Osteocyte (in vitro differentiated cells): ENCODE data around the gene ELF3. TPM values are rescaled to one million over a fixed set of nuclear protein-coding genes. Genes with fewer than 3 reads are reported as not detected.
"Not testable (repeated sequence)": the region's sequence is repeated elsewhere in the genome, so short reads cannot be mapped to it uniquely, and the experiment has no call there.

Experiments used
- DNase-seq: peaks from one replicate; pipeline ENCODE4 v3.0.0; 2021; ENCODE audit warnings: mixed read lengths; ENCODE audit not compliant: unreplicated experiment; ENCODE audit errors: extremely low spot score
- H3K27ac Mint-ChIP-seq: one replicate; pipeline ENCODE4 v1.8.0; 2021; ENCODE audit warnings: mild to moderate bottlenecking, mixed read lengths; ENCODE audit not compliant: unreplicated experiment
- H3K27me3 Mint-ChIP-seq: one replicate; pipeline ENCODE4 v1.8.0; 2021; ENCODE audit warnings: mixed read lengths; ENCODE audit not compliant: unreplicated experiment
- H3K36me3 Mint-ChIP-seq: one replicate; pipeline ENCODE4 v1.8.0; 2021; ENCODE audit warnings: mixed read lengths; ENCODE audit not compliant: unreplicated experiment
- H3K4me1 Mint-ChIP-seq: one replicate; pipeline ENCODE4 v1.8.0; 2021; ENCODE audit warnings: mixed read lengths; ENCODE audit not compliant: unreplicated experiment
- H3K4me3 Mint-ChIP-seq: one replicate; pipeline ENCODE4 v1.8.0; 2021; ENCODE audit warnings: mild to moderate bottlenecking, moderate library complexity, mixed read lengths; ENCODE audit not compliant: unreplicated experiment
- H3K9me3 Mint-ChIP-seq: one replicate; pipeline ENCODE4 v1.8.0; 2021; ENCODE audit warnings: mixed read lengths; ENCODE audit not compliant: unreplicated experiment
- total RNA-seq: library from RNA; stranded (reverse); gene quantifications from 2 replicates; pipeline ENCODE4 v1.2.1, GENCODE V29; 2021
- TF ChIP-seq, protein P1 (sequence below): fragments of 200-600 bp; sonication (generic); IDR thresholded peaks from 2 replicates; pipeline ENCODE4 v1.5.0; 2021; ENCODE audit warnings: antibody characterized with exemption, mild to moderate bottlenecking, moderate library complexity

The ELF3 gene
- total RNA-seq, 1 donor from 2014 or later = 0.56 TPM

DNA sequence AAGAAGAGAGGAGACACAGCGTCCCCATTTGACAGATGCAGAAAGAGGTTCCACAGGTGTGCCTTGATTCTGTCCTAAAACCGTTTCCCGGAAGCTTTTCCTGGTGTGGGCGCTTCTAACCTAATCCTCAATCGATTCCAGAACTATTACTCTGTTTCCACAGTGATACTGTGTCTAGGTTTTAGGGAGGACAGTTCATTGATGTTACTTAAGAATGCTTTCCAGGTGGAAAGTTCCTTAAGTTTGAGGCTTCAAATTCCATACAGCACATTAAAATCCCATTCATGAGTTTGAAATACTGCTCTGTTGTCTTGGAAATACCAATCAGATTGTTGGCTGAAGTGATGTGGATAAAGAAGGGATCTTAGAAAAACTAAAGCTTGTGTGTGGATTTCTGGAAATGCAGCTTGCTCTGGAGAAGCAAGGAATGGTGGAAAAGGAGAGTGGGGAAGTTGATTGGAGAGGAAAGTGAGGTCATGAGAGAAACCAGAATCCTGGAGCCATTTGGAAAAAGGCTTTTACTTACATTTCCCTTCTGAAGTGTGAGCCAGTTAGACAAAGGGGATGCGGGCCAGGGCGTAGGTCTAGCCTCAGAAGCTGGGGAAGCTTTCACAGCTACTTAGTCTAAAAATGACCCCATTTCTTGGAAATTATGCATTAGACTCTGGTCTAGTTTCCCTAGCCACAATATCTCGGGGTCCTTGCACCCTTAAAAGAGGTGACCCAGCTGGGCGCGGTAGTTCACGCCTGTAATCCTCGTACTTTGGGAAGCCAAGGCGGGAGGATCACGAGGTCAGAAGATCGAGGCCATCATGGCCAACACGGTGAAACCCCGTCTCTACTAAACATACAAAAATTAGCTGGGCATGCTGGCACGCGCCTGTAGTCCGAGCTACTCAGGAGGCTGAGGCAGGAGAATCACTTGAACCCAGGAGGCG lies 6.7 kb downstream of the ELF3 start:
- Mint-ChIP-seq H3K9me3 (no peaks in the 10 kb centered on the region), H3K27ac (no peak overlapping the region), H3K36me3 (no peaks in the 10 kb centered on the region), H3K4me1 (peaks cover 13% of the 10 kb centered on the region), H3K27me3 (peaks cover 5% of the 10 kb centered on the region), H3K4me3 (no peak overlapping the region)
- DNase-seq = no peak
- TF ChIP-seq, protein P1, sequence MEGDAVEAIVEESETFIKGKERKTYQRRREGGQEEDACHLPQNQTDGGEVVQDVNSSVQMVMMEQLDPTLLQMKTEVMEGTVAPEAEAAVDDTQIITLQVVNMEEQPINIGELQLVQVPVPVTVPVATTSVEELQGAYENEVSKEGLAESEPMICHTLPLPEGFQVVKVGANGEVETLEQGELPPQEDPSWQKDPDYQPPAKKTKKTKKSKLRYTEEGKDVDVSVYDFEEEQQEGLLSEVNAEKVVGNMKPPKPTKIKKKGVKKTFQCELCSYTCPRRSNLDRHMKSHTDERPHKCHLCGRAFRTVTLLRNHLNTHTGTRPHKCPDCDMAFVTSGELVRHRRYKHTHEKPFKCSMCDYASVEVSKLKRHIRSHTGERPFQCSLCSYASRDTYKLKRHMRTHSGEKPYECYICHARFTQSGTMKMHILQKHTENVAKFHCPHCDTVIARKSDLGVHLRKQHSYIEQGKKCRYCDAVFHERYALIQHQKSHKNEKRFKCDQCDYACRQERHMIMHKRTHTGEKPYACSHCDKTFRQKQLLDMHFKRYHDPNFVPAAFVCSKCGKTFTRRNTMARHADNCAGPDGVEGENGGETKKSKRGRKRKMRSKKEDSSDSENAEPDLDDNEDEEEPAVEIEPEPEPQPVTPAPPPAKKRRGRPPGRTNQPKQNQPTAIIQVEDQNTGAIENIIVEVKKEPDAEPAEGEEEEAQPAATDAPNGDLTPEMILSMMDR = no peak

DNA sequence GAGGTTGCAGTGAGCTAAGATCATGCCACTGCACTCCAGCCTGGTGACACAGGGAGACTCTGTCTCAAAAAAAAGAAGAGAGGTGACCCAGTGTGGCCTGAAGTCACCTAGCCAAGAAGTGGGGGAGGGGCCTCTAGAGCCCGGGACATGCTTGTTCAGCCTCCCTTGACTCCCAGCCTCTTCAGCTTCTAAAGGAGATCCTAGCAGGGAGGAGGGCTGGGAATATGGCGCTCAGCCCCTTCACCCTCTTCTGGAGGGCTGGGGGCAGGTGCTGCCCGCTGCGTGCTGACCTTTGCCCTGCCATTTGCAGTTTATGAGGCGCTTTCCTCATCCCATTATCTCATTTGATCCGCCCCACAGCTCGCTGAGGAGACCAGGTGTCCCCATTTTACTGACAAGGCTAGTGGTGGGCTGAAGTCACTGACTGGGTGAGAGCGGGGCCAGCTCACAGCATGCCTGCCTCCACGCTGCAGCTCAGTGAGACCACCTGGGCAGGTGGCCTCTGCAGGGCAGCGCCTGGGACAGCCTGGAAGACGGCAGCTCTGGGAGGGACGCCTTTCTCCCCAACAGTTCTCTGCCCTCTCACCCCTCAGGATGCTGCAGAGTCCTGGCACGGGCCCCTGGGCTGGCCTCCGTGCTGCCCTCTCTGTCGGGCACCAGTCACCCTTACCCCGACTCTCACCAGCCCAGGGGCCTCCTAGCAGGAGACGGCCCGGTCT lies 7.5 kb downstream of the ELF3 start:
- no peak for DNase-seq
- Mint-ChIP-seq H3K4me3 (no peak overlapping the region), H3K27me3 (peaks cover 5% of the 10 kb centered on the region), H3K36me3 (no peaks in the 10 kb centered on the region), H3K27ac (no peak overlapping the region), H3K4me1 (peaks cover 16% of the 10 kb centered on the region), H3K9me3 (no peaks in the 10 kb centered on the region)
- TF ChIP-seq, protein P1 = no peak

DNA sequence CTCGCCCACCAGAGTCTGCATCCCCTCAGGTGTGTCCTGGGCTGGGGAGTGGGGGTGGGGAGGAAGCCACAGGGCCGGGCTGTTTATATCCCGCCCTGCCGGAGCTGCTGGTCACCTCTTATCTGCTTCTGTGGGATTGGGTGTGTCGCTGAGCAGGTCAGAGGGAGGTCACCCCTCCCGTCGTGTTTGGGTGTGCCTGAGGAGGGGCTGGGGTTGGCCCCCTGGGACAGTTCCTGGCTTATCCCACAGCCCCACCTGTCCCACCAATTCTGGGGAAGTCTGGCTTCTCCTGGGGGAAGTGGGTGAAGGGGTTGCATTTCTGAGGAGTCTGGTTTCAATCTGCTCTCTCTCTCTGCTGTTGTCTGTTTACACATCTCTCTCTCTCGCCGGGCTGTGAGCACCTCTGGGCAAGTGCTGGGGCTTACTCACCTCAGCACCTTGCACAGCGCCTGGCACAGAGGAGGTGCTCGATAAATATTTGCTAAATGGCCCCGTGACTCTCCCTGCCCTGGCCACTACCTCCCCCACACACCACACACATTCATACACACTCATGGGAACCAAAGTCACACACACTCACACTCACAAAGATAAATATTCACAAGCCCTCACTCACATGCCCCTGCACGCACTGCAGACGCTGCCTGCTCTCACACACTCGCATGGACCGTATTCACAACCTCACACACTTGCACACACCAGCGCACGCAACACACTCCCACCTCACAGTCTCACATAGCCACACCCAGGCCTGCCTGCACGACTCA lies 8.3 kb downstream of the ELF3 start:
- H3K4me1 Mint-ChIP-seq = peaks cover 21% of the 10 kb centered on the region
- H3K27ac Mint-ChIP-seq = no peak overlapping the region

GRCh38 chr1:202019235-202019558 lies 8.8 kb downstream of the ELF3 start:
- not testable (repeated sequence) for H3K36me3 Mint-ChIP-seq, H3K4me3 Mint-ChIP-seq, H3K9me3 Mint-ChIP-seq, DNase-seq, H3K27me3 Mint-ChIP-seq, H3K27ac Mint-ChIP-seq
- peaks cover 21% of the 10 kb centered on the region for H3K4me1 Mint-ChIP-seq

More for the DNA sequence above, 8.3 kb downstream of the ELF3 start:
- Mint-ChIP-seq H3K9me3 (no peaks in the 10 kb centered on the region), H3K4me3 (no peak overlapping the region), H3K36me3 (no peaks in the 10 kb centered on the region), H3K27me3 (peaks cover 5% of the 10 kb centered on the region)
- DNase-seq = no peak
- TF ChIP-seq, protein P1 = no peak

- DNase-seq = no peak
- no peak overlapping the region for H3K27ac Mint-ChIP-seq
- H3K27me3 Mint-ChIP-seq = no peaks in the 10 kb centered on the region
- TF ChIP-seq, protein P1 = no peak
- H3K36me3 Mint-ChIP-seq = no peaks in the 10 kb centered on the region
- H3K4me3 Mint-ChIP-seq = no peak overlapping the region
- peaks cover 15% of the 10 kb centered on the region for H3K4me1 Mint-ChIP-seq
- no peaks in the 10 kb centered on the region for H3K9me3 Mint-ChIP-seq
Measured at GRCh38 chr1:202023001-202023433, 12.6 kb downstream of the ELF3 start.
